ENCODE measurements around the gene NXN.
"Not testable (repeated sequence)": the region's sequence is repeated elsewhere in the genome, so short reads cannot be mapped to it uniquely, and the experiment has no call there.

NXN gene

DNA sequence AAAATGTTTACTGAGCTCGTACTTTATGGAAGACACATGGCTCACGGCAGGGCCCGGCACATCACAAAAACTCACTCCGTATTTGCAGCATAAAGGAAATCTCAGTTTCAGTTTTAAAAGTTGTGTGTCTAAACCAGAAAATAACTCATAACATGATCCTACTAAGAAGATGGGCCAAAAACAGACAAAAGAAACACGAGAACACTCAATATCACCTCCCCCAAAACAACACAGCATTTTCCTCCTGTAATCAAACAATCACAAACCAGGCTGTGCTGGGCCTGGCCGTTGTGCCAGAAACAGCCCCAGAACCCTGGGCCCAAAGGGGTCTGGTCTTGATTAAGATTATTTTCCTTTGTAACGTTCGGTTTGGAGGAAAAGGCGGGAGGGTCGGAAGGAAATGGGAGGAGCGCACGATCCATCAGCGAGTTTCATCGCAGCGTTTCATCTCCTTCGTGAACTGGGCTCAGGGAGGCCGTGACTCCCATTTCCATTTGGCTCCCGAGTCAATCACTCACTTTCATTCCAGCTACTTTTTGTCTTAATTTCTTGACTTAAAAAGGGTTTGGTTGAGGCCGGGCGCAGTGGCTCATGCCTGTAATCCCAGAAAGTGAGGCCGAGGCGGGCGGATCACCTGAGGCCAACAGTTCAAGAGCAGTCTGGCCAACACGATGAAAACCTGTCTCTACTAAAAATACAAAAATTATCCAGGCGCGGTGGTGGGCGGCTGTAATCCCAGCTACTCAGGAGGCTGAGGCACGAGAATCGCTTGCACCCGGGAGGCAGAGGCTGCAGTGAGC, 61.4 kb downstream of the NXN start:
- DNase-seq (ENCODE audit: low spot score): no peak

DNA sequence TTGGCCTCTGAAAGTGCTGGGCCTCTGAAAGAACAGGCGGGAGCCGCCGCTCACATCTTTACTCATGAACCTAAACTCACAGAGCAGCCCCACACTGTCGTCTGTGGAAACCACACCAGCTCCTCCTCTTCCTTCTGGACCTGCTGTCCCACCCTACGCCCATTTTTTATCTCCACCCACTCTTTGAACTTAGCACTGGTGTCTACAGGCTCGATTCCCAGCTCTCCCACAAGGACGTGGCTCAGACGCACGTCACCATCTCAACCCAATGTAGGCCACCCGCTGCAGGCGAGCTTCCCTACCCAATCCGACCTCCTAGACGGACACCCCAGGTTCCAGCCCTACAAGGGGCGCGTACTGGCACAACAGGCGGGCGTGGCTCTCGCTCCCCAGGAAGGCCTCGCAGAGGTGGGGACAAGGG, 62.2 kb downstream of the NXN start:
- no peak for DNase-seq (ENCODE audit: low spot score)

DNA sequence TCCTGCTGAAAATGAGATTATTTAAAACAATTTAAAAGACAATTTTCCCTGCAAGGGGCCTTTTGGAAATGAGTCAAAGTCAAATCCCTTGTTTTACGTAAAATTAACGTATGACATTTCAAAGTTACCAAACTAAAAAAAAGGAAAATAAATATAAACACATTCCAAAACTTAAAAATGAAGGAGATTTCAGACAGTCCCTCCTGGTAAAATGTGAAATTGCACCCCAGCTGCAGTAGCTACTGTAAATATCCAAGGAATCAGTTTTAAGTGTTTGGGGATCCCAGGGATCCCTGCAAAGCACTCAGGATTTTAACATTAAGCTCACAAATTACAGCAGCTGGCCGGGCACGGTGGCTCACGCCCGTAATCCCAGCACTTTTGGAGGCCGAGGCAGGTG, 63.3 kb downstream of the NXN start:
- no peak for DNase-seq (ENCODE audit: low spot score)

DNA sequence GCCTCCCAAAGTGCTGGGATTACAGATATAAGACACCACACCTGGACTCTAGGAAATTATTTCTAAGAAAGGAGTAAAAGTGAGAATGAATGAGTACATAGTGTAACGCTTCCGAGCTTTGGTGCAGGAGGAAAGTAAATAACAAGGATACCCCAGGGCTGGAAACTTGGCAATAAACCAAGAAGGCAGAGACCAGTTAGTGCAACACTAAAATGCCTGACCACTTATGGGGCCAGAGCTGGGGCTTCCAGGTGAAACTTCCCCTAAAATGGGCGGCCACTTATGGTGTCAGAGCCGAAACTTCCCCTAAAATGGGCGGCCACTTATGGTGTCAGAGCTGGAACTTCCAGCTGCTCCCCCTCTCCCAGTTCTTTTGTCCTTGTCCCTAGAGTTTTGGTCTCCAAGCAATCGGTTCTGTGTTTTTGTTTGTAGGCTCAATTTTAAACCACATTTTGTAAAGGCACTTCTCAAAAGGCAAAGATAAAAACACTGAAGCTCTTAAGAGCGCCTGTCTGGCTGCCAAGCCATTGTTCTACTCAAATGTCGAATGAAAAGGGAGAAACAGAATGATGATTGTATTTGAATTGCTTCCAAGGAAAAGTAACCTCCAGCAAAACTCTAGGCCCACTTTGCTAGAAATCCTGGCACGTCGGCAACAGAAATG, 63.9 kb downstream of the NXN start:
- no peak for DNase-seq (ENCODE audit: low spot score)

DNA sequence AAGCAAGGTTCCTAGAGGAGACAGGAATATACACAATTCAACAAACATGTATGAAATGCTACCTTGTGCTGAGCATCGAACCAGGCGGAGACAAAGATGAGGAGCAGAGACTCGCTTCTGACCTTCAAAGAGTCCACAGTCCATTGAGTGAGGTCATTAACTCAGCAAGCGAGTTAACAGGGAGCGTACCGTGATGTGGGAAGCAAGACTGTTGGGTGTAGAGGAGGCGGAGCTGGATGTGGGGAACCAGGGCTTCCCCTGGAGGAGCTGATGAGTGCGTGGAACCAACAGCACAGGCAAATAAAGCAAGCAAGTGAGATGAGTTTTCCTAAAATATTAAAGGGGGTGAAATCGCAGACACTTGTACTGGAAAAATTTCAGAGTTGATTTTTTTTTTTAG, 65.0 kb downstream of the NXN start:
- DNase-seq (ENCODE audit: low spot score): no peak

DNA sequence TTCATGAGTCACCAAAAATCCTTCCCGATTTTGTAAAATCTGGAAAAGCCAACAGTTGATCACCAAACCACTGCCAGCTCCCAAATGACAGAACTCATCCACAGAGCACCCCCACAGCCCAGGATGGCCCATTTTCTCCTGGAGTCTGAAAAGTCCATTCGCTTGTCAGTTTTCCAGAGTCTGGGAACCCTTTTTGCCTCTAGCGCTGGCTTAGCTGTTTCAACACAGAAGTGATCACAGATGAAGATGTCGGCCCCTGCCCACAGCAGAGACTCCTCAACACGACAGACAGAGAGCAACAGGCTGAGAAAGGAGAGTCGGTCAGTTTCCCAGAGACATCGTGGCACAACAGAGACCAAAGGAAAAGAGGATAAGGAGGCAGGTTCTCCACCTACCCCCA, 66.4 kb downstream of the NXN start:
- DNase-seq (ENCODE audit: low spot score): no peak

DNA sequence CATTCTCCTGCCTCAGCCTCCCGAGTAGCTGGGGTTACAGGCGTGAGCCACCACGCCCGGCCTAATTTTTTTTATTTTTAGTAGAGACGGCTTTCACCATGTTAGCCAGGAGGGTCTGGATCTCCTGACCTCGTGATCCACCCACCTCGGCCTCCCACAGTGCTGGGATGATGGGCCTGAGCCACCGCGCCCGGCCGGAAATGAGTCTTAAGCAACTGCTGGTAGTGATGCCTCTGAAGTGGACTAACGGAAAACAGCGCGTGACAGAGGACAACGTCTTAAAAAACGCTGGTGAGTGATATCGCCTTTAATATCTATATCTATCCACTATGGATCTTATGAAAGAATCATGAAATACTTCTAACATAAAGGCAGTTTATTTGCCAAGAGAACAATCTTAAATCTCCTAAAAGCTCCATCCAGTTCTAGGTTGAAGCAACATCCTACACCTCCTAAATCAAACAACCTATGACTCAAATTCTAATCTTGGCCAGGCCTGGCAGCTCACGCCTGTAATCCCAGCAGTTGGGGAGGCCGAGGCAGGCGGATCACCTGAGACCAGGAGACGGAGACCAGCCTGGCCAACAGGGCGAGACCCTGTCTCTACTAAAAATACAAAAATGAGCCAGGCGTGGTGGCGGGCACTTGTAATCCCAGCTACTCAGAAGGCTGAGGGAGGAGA, 69.8 kb downstream of the NXN start:
- DNase-seq (ENCODE audit: low spot score): no peak

DNA sequence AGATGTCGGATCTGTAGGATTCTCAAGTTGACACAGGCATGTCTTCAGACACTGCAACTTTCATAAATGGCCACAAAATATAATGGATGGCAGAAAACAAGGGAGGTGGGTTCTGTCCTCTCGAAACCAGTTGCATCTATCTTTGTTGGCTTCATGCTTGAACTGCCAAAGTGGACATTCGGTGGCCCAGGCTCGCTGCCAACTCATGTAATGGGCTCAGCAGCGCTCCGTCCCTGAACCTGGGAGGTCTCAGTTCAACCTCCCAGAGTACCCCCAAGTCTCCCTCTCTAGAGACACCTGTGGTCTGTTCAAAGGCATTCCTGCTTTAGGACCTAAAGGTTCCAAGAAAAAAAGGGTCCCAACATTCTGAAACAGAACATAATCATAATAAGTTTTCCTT, 71.9 kb downstream of the NXN start:
- DNase-seq (ENCODE audit: low spot score): no peak

DNA sequence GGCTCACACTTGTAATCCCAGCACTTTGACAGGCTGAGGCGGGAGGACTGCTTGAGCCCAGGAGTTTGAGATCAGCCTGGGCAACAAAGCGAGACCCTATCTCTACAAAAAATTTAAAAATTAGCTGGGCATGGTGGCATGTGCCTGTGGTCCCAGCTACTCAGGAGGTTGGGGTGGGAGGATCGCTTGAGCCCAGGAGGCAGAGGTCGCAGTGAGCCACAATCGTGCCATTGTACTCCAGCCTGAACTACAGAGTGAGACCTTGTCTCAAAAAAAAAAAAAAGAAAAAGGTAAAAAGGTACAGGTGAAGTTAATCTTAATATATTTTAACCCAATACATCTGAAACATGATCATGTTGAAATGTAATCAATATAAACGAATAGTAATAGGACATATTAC, 73.9 kb downstream of the NXN start:
- DNase-seq (ENCODE audit: low spot score): not testable (repeated sequence)

DNA sequence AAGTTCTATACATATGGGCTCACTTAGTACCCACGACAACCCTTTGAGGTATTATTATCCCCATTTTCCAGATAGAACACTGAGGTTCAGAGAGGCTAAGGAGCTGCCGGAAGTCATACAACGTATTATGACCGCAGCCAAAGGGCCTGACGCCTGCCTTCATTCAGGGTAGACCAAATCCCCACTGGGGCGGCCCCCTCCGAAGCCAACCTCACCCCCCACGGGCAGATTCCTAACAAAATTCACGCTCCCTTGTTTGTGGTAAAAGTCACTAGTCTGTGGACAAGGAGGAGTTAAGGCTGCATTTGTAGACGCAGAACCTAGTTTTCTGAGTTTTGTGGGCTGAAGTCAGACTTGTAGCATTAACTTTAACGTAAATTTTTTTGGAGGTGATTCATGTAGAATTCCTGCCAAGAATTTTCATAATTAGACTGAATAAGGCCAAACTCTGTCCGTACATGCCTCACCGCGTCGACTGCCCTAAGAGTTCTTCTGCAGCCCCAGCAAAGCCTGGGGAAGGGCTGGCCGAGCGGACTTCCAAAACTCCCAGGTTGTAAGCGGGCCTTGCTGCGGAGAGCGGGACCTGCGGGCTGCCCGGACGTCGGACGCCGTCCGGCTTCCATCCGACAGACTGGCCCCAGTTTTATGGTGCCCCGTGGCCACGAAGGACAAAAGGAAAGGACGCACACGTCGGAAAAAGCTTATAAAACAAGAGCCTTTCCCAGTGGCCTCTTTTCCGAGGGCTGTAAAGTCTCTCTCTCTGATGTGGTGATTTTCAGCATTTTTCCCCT, 75.7 kb downstream of the NXN start:
- no peak for DNase-seq (ENCODE audit: low spot score)

DNA sequence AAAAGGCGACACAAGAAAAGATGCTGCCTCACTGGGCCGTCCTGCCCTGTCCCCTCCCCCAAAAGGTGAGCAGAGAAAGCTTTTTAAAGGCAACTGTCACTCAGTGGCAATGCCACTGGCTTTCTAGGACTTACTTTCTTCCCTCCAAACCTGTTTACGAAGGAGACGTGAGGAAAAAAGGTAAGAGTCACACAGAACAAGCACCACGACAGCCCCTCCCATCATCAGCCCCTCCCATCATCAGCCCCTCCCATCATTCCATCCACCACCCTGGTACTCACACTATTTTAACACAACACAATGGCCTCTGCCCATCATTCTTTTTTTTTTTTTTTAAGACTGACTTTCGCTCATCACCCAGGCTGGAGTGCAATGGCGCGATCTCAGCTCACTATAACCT, 77.1 kb downstream of the NXN start:
- no peak for DNase-seq (ENCODE audit: low spot score)

DNA sequence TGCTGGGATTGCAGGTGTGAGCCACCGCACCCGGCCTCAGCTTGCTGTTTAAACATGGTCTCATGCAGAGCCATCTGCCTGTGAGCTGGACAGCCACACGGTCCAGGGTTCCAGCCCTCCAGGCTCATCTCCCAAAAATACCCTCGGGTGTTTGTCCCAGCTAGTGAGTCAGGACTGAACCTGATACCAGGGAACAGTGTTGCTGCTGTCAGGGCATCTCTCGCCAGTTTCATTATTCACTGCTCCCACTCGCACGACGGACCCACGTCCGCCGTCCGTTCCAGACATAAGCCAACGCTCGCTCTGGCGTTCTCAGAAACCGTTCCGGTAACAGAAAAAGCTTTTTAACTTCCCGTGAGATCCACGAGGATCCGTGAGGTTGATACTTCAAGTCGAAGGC, 77.6 kb downstream of the NXN start:
- DNase-seq (ENCODE audit: low spot score): no peak

DNA sequence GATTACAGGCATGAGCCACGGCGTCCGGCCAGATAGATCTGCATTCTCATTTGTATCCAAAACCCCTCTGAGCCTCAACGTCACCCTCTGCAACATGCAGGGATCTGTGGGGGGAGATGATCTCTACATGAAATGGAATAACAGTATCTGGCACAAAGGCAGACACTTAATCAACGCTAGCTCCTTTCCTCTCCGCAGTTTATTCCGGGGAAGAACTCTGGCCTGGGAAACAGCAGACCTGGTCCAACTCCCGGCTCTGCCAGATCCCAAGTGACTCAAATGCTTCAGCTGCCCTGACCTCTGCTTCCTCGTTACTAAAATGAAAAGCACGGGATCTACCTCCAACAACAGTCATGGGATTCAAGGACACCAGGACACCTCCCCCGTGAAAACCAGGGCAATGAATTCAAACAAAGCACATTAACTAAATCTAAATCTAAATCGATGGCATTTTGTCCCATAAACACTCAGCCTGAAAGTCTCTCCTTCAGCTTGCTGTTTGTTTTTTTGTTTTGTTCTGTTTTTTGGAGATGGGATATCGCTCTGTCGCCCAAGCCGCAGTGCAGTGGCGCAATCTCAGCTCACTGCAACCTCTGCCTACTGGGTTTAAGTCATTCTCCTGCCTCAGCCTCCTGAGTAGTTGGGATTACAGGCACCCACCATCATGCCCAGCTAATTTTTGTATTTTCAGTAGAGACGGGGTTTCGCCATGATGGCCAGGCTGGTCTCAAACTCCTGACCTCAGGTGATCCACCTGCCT, 78.2 kb downstream of the NXN start:
- no peak for DNase-seq (ENCODE audit: low spot score)

DNA sequence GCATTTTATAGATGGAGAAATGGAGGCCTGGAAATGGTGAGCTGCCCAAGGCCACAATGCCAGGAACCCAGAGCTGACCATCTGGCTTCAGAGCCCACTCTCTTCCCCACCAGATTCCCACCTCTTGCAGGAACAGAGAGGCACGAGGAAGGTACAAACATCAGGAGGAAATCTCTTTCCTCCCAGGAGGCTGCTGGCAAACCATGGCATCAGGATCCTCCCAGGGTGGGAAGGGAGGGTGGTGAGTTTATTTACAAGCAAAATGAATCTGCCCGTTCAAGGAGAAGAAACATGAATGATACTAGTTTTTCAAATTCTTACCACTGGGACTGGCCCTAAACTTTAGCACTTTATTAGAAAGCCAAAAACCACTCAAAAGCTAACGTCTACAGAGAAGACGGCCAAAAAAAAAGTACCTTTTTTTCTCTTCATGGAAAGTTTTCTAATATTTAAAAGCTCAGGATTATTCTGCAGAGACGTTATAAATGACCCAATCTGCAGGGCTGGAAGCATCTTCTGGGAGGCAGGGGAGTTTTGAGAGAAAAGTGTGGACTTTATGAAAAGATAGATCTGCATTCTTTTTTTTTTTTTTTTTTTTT, 79.1 kb downstream of the NXN start:
- no peak for DNase-seq (ENCODE audit: low spot score)

DNA sequence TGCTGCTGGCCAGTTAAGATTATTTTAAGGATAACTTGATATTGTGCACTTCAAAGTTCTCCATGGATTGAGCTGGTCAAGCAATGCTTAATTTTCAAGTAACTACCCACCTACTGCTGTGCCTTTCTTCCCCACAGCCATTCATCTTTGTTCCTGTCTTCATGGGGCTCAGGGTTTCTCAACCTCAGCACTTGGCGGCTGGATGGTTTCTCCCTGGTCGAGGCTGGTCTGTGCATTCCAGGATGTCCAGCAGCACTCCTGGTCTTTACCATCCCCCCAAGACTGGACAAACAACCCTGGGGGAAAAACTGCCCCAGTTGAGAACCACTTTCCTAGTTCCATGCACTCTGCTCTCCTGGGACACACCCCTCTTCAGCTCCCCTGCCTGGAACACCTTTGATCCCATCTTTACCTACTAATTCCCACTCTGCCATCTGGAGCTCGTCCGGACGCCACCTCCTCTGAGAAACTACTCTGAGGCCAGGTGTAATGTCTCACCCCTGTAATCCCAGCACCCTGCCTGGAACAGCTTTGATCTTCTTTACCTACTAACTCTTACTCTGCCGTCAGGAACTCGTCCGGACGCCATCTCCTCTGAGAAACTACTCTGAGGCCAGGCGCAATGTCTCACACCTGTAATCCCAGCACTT, 81.5 kb downstream of the NXN start:
- no peak for DNase-seq (ENCODE audit: low spot score)

DNA sequence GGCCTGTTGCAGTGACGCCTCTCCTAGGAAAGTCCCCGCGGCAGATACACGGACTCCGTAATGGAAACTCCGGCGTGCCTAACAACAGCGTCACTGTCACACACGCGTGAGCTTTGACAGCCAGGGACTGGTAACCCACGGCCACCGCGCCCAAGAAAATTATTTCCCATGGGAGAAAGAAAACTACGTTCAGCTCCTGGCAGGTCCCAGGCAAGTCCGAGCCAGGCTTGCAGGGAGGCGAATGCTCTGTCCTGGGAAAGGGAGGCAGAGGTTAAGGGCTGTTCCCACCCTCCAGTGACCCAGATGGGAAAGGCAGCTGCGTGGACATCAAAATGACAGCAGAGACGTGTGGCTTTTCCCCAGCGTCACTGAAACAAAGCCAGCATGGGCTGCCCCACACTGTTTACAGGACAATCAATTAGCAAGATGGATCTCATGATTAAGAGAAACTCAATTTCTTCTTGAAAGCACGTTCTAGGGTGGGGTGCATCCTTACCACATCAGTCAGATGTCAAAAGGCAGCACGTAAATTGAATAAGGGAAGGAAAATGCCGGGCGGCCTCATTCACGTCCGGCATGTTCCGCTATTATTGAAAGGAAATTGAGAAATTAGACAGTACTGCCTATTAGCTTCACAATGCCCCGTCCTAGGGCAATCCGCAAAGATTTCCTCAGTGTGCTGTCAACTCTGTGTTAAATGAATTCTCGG, 82.5 kb downstream of the NXN start:
- DNase-seq (ENCODE audit: low spot score): no peak

DNA sequence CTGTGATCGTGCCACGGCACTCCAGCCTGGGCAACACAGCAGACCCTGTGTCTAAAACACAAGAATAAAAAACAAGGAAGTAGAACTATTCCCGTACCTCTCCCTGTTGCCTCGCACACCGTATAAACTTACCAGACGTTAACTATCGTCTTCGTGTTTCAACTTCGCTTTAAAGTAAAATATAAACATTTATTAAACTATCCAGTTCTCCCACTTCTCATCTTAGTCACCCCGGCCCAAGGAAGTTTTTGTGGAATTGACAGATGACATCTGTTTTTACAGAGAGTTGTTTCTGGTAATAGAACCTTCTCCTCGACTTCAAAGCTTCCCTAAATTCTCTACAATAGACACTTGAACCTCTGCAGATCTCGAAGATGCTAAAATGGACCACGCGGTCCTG, 83.1 kb downstream of the NXN start:
- DNase-seq (ENCODE audit: low spot score): no peak

DNA sequence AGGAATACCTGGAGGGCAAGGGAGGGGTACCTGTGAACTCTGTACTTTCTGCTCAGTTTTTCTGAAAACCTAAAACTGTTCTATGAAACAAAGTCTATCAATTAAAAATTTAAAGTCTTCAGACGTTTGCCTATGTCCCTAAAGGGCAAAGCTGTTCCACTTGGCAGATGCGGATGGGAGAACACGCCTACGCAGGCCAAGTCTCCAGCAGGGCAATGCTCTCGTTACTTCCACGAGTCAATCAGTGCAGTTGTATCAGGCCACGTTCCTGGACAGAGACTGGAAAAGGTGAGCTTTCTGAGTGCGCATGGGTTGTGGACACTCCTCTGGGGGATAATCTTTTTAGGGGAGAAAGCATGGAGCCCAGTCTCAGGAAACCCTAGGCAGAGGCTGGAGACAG, 86.6 kb downstream of the NXN start:
- no peak for DNase-seq (ENCODE audit: low spot score)

DNA sequence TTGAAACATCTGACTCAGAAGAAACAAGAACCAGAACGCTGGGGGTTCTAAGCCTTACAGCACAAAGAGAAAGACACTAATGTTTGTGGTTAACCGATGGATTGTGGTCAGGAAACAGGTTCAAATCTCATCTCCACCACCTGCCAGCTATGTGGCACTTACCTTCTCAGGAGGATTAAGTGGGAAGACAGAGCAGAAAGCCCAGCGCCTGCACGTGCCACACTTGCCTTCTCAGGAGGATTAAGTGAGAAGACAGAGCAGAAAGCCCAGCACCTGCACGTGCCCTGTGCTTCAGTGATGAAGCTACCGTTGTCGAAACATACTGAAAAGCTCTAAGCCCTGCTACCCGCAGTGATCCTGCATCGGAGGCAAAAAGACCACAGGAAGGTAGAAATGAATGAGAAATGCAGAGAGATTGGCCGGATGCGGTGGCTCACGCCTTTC, 90.6 kb downstream of the NXN start:
- DNase-seq (ENCODE audit: low spot score): no peak

All from cerebellar cortex (tissue), 1 donor.